Skin of body (tissue), 2 donors: ENCODE measurements around the gene SYNDIG1. TPM values are rescaled to one million over a fixed set of nuclear protein-coding genes. Genes with fewer than 3 reads are reported as not detected.

Source experiments
- DNase-seq: peaks from one replicate; lab custom pipeline; 2025; lab: John Stamatoyannopoulos, UW
- total RNA-seq: library from RNA; depleted of rRNA; stranded (reverse); fragments of >200 nt; gene quantifications from one replicate; pipeline ENCODE4 v1.2.3, GENCODE V29; 2014

Gene SYNDIG1
- total RNA-seq, 1 donor from 2014 or later: 2.6 TPM

- no peak for DNase-seq
These were observed 239.2 kb downstream of the SYNDIG1 start for GRCh38 chr20:24708411-24709295.
